ENCODE results near the gene DMRTB1.

GRCh38 chr1:53461323-53462044, 2.3 kb downstream of the DMRTB1 start:
- no peak for TF ChIP-seq CTCF (conservative IDR thresholded peaks at IDR 0.05 in 1 of 2, IDR thresholded peaks at IDR 0.05 in 1 of 2; ENCODE audit: extremely low read depth in 1 of 2, insufficient read depth in 1 of 2, low read depth in 1 of 2, low read length in 2 of 2)
- TF ChIP-seq EZH2 (IDR thresholded peaks at IDR 0.05; ENCODE audit: borderline replicate concordance, low read length): no peak

All from mammary epithelial cell (primary cell).